H1 (cell line): ENCODE measurements around the gene ZNF609. TPM values are rescaled to one million over a fixed set of nuclear protein-coding genes. Genes with fewer than 3 reads are reported as not detected.

Experiments
- CTCF ChIA-PET: fragments of 300-600 bp; sonication (Branson Sonifier 250); formaldehyde crosslinking; loops from one replicate; lab custom pipeline; 2021; ENCODE audit not compliant: partially characterized antibody; lab: Charles Lee
- POLR2A ChIA-PET: fragments of 300-600 bp; sonication (Branson Sonifier 250); formaldehyde crosslinking; loops from one replicate; lab custom pipeline; 2021; ENCODE audit warnings: inconsistent platforms; ENCODE audit not compliant: partially characterized antibody; lab: Charles Lee
- DNase-seq, 2 experiments: peaks; one replicate each; pipeline versions ENCODE4 v3.0.0 to v3.0.0-alpha.2; 2010 to 2022; ENCODE audit warnings: low spot score in 2 of 2, low read depth in 1 of 2, mixed read lengths in 1 of 2
- FAIRE-seq: peaks from 2 replicates; lab custom pipeline; 2011; peaks lifted over from hg19 to GRCh38; lab: Jason Lieb, UNC
- H2AFZ ChIP-seq: 2 replicates; pipeline ENCODE4 v1.8.1; 2012; ENCODE audit warnings: low read length, inconsistent platforms
- H2AK5ac ChIP-seq: 2 replicates; pipeline ENCODE4 v1.6.1; 2013; ENCODE audit warnings: low read depth, low read length
- H2BK120ac ChIP-seq: replicated peaks from 2 replicates; pipeline ENCODE3; 2013; ENCODE audit warnings: low read depth, low read length, inconsistent platforms
- H2BK12ac ChIP-seq: 2 replicates; pipeline ENCODE4 v1.6.1; 2013; ENCODE audit warnings: low read depth, low read length
- H2BK15ac ChIP-seq: 2 replicates; pipeline ENCODE4 v1.6.1; 2013; ENCODE audit warnings: low read length
- H2BK20ac ChIP-seq: 2 replicates; pipeline ENCODE4 v1.6.1; 2013; ENCODE audit warnings: low read length
- H2BK5ac ChIP-seq: 2 replicates; pipeline ENCODE4 v1.6.1; 2013; ENCODE audit warnings: low read depth, low read length
- H3K14ac ChIP-seq: 2 replicates; pipeline ENCODE4 v1.6.1; 2013; ENCODE audit warnings: inconsistent platforms; ENCODE audit not compliant: insufficient read length
- H3K18ac ChIP-seq: 2 replicates; pipeline ENCODE4 v1.6.1; 2013; ENCODE audit warnings: low read length; ENCODE audit errors: extremely low read depth
- H3K23ac ChIP-seq: 2 replicates; pipeline ENCODE4 v1.6.1; 2013; ENCODE audit warnings: inconsistent platforms; ENCODE audit not compliant: insufficient read length
- H3K23me2 ChIP-seq: 2 replicates; pipeline ENCODE4 v1.6.1; 2013; ENCODE audit warnings: low read depth, low read length
- H3K27ac ChIP-seq: 2 replicates; pipeline ENCODE4 v1.6.1; 2011; ENCODE audit warnings: low read depth, low read length, inconsistent platforms
- H3K27me3 ChIP-seq, 4 experiments: replicated peaks in 1 of 4; 1 replicate in 1 of 4; 2 replicates in 3 of 4; pipeline versions ENCODE4 v1.6.1 to v1.8.1; 2011 to 2013; ENCODE audit warnings: low read length in 3 of 4, mild to moderate bottlenecking in 3 of 4, inconsistent platforms in 2 of 4, mixed read lengths in 2 of 4, moderate library complexity in 1 of 4; ENCODE audit not compliant: control insufficient read depth in 3 of 4, insufficient read depth in 3 of 4; ENCODE audit errors: extremely low read depth in 1 of 4
- H3K36me3 ChIP-seq, 4 experiments: 2 replicates each; pipeline versions ENCODE4 v1.6.1 to v1.8.1; 2011 to 2013; ENCODE audit warnings: mild to moderate bottlenecking in 4 of 4, low read length in 3 of 4, moderate library complexity in 2 of 4, control low read depth in 1 of 4, inconsistent platforms in 1 of 4; ENCODE audit not compliant: insufficient read depth in 4 of 4, control insufficient read depth in 2 of 4
- H3K4ac ChIP-seq: replicated peaks from 2 replicates; pipeline ENCODE3; 2013; ENCODE audit warnings: low read length, low read depth, mixed read lengths, inconsistent platforms; ENCODE audit not compliant: insufficient read length
- H3K4me1 ChIP-seq, 4 experiments: replicated peaks in 1 of 4; 1 replicate in 1 of 4; 2 replicates in 3 of 4; pipeline versions ENCODE4 v1.6.1 to v1.8.1; 2011 to 2013; ENCODE audit warnings: low read length in 3 of 4, inconsistent platforms in 2 of 4, mixed read lengths in 1 of 4; ENCODE audit not compliant: insufficient read depth in 4 of 4, control insufficient read depth in 3 of 4
- H3K4me2 ChIP-seq, 2 experiments: 2 replicates each; pipeline versions ENCODE4 v1.6.1 to v1.8.1; 2011 to 2013; ENCODE audit warnings: low read depth in 2 of 2, low read length in 2 of 2, control low read depth in 1 of 2, inconsistent platforms in 1 of 2, mild to moderate bottlenecking in 1 of 2; ENCODE audit not compliant: insufficient read depth in 1 of 2
- H3K4me3 ChIP-seq, 4 experiments: fragments of 200-600, 300-600 bp in 1 of 4; sonication (generic), shearing (Covaris generic), sonication (Bioruptor Twin) in 1 of 4; 2 replicates each; pipeline versions ENCODE4 v1.5.1 to v1.8.1; 2011 to 2016; ENCODE audit warnings: low read length in 4 of 4, low read depth in 3 of 4, control low read depth in 2 of 4, inconsistent platforms in 2 of 4, mild to moderate bottlenecking in 2 of 4, mixed read lengths in 1 of 4, moderate library complexity in 1 of 4; ENCODE audit not compliant: insufficient read depth in 2 of 4; ENCODE audit errors: extremely low read depth in 1 of 4
- H3K56ac ChIP-seq: replicated peaks from 2 replicates; pipeline ENCODE3; 2013; ENCODE audit warnings: low read depth, mild to moderate bottlenecking, mixed read lengths, low read length, inconsistent platforms; ENCODE audit not compliant: insufficient read length
- H3K79me1 ChIP-seq: 2 replicates; pipeline ENCODE4 v1.6.1; 2013; ENCODE audit warnings: low read depth, low read length, control low read depth
- H3K79me2 ChIP-seq, 2 experiments: 2 replicates each; pipeline versions ENCODE4 v1.6.1 to v1.8.1; 2012 to 2013; ENCODE audit warnings: low read length in 2 of 2, mild to moderate bottlenecking in 2 of 2, inconsistent platforms in 1 of 2; ENCODE audit not compliant: insufficient read depth in 2 of 2, control insufficient read depth in 1 of 2
- H3K9ac ChIP-seq, 4 experiments: replicated peaks in 1 of 4; 1 replicate in 1 of 4; 2 replicates in 3 of 4; pipeline versions ENCODE4 v1.6.1 to v1.8.1; 2011 to 2013; ENCODE audit warnings: low read depth in 3 of 4, low read length in 3 of 4, control low read depth in 2 of 4, mild to moderate bottlenecking in 2 of 4, moderate library complexity in 2 of 4, inconsistent platforms in 1 of 4; ENCODE audit errors: extremely low read depth in 1 of 4
- H3K9me3 ChIP-seq, 2 experiments: 2 replicates each; pipeline versions ENCODE4 v1.6.1 to v1.8.1; 2012 to 2013; ENCODE audit warnings: mild to moderate bottlenecking in 2 of 2, moderate library complexity in 2 of 2, control low read depth in 1 of 2, inconsistent platforms in 1 of 2, low read depth in 1 of 2, low read length in 1 of 2, mixed read lengths in 1 of 2; ENCODE audit not compliant: insufficient read depth in 2 of 2
- H4K20me1 ChIP-seq, 2 experiments: replicated peaks in 1 of 2; 2 replicates each; pipeline versions ENCODE3 to v1.8.1; 2011 to 2013; ENCODE audit warnings: inconsistent platforms in 2 of 2, low read length in 2 of 2, mild to moderate bottlenecking in 1 of 2; ENCODE audit not compliant: insufficient read depth in 2 of 2, control insufficient read depth in 1 of 2
- H4K5ac ChIP-seq: 2 replicates; pipeline ENCODE4 v1.6.1; 2013; ENCODE audit warnings: low read length, low read depth, mixed read lengths, inconsistent platforms; ENCODE audit not compliant: insufficient read length
- H4K8ac ChIP-seq: 2 replicates; pipeline ENCODE4 v1.8.0; 2013; ENCODE audit warnings: mild to moderate bottlenecking, moderate library complexity, low read length, inconsistent platforms; ENCODE audit not compliant: insufficient read depth; ENCODE audit errors: extremely low read depth
- H4K91ac ChIP-seq: replicated peaks from 2 replicates; pipeline ENCODE3; 2013; ENCODE audit warnings: low read length, mixed read lengths, inconsistent platforms; ENCODE audit not compliant: insufficient read length
- CBX8 ChIP-seq: fragments of 300-800, 300-1000 bp; sonication (generic); IDR thresholded peaks from 2 replicates; pipeline ENCODE4 v1.7.1; 2016; ENCODE audit warnings: low read depth, low read length, borderline replicate concordance
- CHD1 ChIP-seq: IDR thresholded peaks from 2 replicates; pipeline ENCODE4 v1.6.1; 2012; ENCODE audit warnings: low read depth, low read length, improper control_type of control experiment
- POLR2A ChIP-seq, 2 experiments: IDR thresholded peaks; 1 replicate in 1 of 2; 2 replicates in 1 of 2; pipeline ENCODE4 v1.6.1; 2011; ENCODE audit warnings: low read depth in 2 of 2, low read length in 2 of 2, mild to moderate bottlenecking in 2 of 2; ENCODE audit errors: control extremely low read depth in 1 of 2
- POLR2AphosphoS5 ChIP-seq: IDR thresholded peaks from 2 replicates; pipeline ENCODE4 v1.6.1; 2011; ENCODE audit warnings: low read depth, low read length
- RXRA ChIP-seq: IDR thresholded peaks from 2 replicates; pipeline ENCODE4 v1.6.1; 2011; ENCODE audit warnings: low read depth, mild to moderate bottlenecking, low read length, moderate library complexity; ENCODE audit not compliant: insufficient read depth
- SIN3A ChIP-seq, 2 experiments: IDR thresholded peaks in 1 of 2; conservative IDR thresholded peaks in 1 of 2; 2 replicates each; pipeline ENCODE4 v1.6.1; 2011 to 2012; ENCODE audit warnings: low read length in 2 of 2, improper control_type of control experiment in 1 of 2, low read depth in 1 of 2, mild to moderate bottlenecking in 1 of 2
- SP1 ChIP-seq: IDR thresholded peaks from 2 replicates; pipeline ENCODE4 v1.6.1; 2011; ENCODE audit warnings: low read depth, low read length
- SRF ChIP-seq: IDR thresholded peaks from 2 replicates; pipeline ENCODE4 v1.6.1; 2011; ENCODE audit warnings: mild to moderate bottlenecking, low read depth, low read length, moderate library complexity
- TCF12 ChIP-seq: IDR thresholded peaks from 2 replicates; pipeline ENCODE4 v1.6.1; 2011; ENCODE audit warnings: low read depth, mild to moderate bottlenecking, low read length
- TEAD4 ChIP-seq: IDR thresholded peaks from 2 replicates; pipeline ENCODE4 v1.6.1; 2012; ENCODE audit warnings: low read depth, low read length, inconsistent platforms, mixed read lengths
- WGBS, 2 experiments: shearing (Covaris generic) in 1 of 2; methylation state at CpG; one replicate each; pipeline versions ENCODE4 v1.1.6 to v1.1.7; 2013 to 2015; ENCODE audit warnings: low lambda C conversion rate in 2 of 2, mixed read lengths in 2 of 2, inconsistent platforms in 1 of 2, low coverage in 1 of 2, missing lambda C conversion rate in 1 of 2; ENCODE audit not compliant: insufficient replicate concordance in 2 of 2, insufficient coverage in 1 of 2, insufficient read length in 1 of 2; ENCODE audit errors: extremely low coverage in 1 of 2, missing lambda C conversion rate in 1 of 2; 5-methylcytosine and 5-hydroxymethylcytosine counted together
- polyA plus RNA-seq, 7 experiments: library from polyadenylated mRNA; depleted of rRNA in 3 of 7; stranded (reverse) in 5 of 7; unstranded in 2 of 7; fragments of >200 nt in 5 of 7; fragments of 200-250 nt in 2 of 7; gene quantifications; 1 replicate in 5 of 7; 2 replicates in 1 of 7; 4 replicates in 1 of 7; pipeline versions ENCODE4 v1.2.1 to v1.2.3, GENCODE V29; 2011 to 2013; ENCODE audit warnings: missing spikeins in 2 of 7, mixed read lengths in 2 of 7
- total RNA-seq: library from RNA; stranded (reverse); fragmentation: NEBNext Ultra II Directional; extraction: Animal tissue kit (Norgen Biotek cat#: 25700); gene quantifications from 2 replicates; pipeline ENCODE4 v1.2.1, GENCODE V29; 2021

Gene ZNF609
- total and polyA plus RNA-seq, 2 of the 8 experiments (the other 6 are each of a cell fraction or from before 2014, with no cell fraction given) = 15.5 to 47.8 TPM

GRCh38 chr15:64685230-64685888, 225.0 kb downstream of the ZNF609 start:
- H2BK5ac ChIP-seq = no peak overlapping the region; the same call in 1 of the 2 replicates
- 86% methylated on average over 4 of the region's 4 CpGs; no CpG with 5 or more reads in 1 of the 2 experiments for WGBS, 2 experiments
- H2BK12ac ChIP-seq = peak overlapping the region; percentile 60; the same call in 1 of the 2 replicates
- peaks cover 15 to 22% of the 10 kb centered on the region in 2 experiments for H4K20me1 ChIP-seq
- ChIA-PET POLR2A (interaction anchor here (0.9 to 39.0 kb wide), 10 partner anchors 12 to 532 kb away, joined by 3 to 1192 read pairs (median 4); no protein-coding TSS in a partner anchor), CTCF (interaction anchor here (0.6 to 11.3 kb wide), 8 partner anchors 12 to 91 kb away, joined by 3 to 262 read pairs (median 12); no protein-coding TSS in a partner anchor)
- H3K27me3 ChIP-seq = no peaks in the 10 kb centered on the region
- H3K79me1 ChIP-seq = no peaks in the 10 kb centered on the region
- peak overlapping the region in 2 of 4 experiments; percentile 30 to 39; a peak in 3 of 7 replicates for H3K9ac ChIP-seq
- H3K36me3 ChIP-seq = peaks cover 15 to 71% (median 48%) of the 10 kb centered on the region in 4 experiments
- H3K4me2 ChIP-seq = no peak overlapping the region
- H3K23me2 ChIP-seq = no peaks in the 10 kb centered on the region
- peaks cover 0 to 26% (median 6%) of the 10 kb centered on the region in 4 experiments; a peak in 5 of 7 replicates for H3K4me1 ChIP-seq
- H2AFZ ChIP-seq = no peak overlapping the region
- H3K14ac ChIP-seq = no peak overlapping the region
- no peak overlapping the region for H4K91ac ChIP-seq
- peak overlapping the region; percentile 11; the same call in 1 of the 2 replicates for H3K27ac ChIP-seq
- H2BK15ac ChIP-seq = no peak overlapping the region
- no peak overlapping the region for H2AK5ac ChIP-seq
- H3K56ac ChIP-seq = no peak overlapping the region
- H2BK20ac ChIP-seq = no peak overlapping the region
- FAIRE-seq (no peak), DNase-seq (no peak)
- no peak overlapping the region for H2BK120ac ChIP-seq
- H3K4me3 ChIP-seq = no peak overlapping the region
- no peak overlapping the region for H3K4ac ChIP-seq
- H4K8ac ChIP-seq = no peak overlapping the region
- TF ChIP-seq CHD1 (no peak), RXRA (no peak), TEAD4 (peak; percentile 70; the same call in 1 of the 2 replicates), SIN3A (conservative IDR thresholded peaks at IDR 0.05 in 1 of 2, IDR thresholded peaks at IDR 0.05 in 1 of 2; ENCODE audit: low read depth in 1 of 2, low read length in 2 of 2) (no peak), POLR2AphosphoS5 (peak; percentile 56), TCF12 (0 out of 2 replicates have a peak, but pooled peaks have one; percentile 13), CBX8 (no peak), SP1 (peak; percentile 61; the same call in 1 of the 2 replicates), POLR2A (IDR thresholded peaks at IDR 0.05; ENCODE audit: control extremely low read depth in 1 of 2, low read depth in 2 of 2, low read length in 2 of 2) (peak in 1 of 2 experiments; percentile 51; a peak in 1 of 3 replicates), SRF (no peak)
- no peak overlapping the region for H3K18ac ChIP-seq
- no peak overlapping the region for H3K23ac ChIP-seq
- H4K5ac ChIP-seq = no peak overlapping the region
- H3K79me2 ChIP-seq = no peaks in the 10 kb centered on the region; a peak in 1 of 4 replicates
- no peaks in the 10 kb centered on the region; a peak in 1 of 4 replicates for H3K9me3 ChIP-seq
